GM20000 (cell line): ENCODE data around the gene HOXA6.

Source experiments
- DNase-seq: peaks from one replicate; pipeline ENCODE4 v3.0.0; 2012; ENCODE audit warnings: low spot score
- TF ChIP-seq, protein P1 (sequence below): IDR thresholded peaks from 2 replicates; pipeline ENCODE4 v1.5.1; 2012; ENCODE audit warnings: mild to moderate bottlenecking, control low read depth; ENCODE audit errors: extremely low read depth, missing control alignments

The HOXA6 gene

DNA sequence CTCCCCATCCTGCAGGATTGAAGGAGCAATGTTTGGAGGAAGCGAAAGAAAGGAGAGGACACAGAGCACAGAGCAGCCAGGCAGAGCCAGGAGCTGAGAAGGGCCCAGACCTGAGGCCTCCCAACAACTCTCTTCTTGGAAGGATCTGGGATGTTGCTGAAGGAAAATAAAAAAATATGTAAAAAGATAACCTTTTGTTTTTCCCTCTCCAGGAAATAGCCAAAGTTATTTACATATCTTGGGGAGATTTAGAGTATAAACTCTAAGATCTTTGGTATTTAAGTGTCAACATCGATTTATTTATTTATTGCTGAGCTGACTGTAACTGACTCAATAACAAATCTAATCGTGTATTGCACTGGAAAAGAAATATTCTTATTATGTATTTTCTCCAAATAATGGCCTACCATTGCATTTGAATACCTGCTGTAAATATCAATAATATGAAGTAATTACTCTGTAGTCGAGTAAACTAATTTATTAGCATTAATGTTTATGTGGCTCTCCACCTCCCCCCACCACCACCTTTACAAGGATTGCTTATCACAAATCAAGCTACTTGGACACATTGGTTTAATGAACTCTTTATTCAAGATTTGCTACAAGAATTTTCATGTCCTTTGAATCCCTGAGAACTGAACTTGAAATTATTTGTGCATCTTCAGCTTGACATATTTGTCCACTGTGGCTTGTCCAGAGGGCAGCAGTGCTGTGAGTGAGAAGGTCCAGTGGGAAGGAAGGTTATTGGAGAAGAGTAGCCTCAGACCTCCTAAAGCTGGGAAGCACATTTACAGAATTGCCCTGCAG lies 39.3 kb upstream of the HOXA6 start:
- DNase-seq, result no peak
- TF ChIP-seq, protein P1, sequence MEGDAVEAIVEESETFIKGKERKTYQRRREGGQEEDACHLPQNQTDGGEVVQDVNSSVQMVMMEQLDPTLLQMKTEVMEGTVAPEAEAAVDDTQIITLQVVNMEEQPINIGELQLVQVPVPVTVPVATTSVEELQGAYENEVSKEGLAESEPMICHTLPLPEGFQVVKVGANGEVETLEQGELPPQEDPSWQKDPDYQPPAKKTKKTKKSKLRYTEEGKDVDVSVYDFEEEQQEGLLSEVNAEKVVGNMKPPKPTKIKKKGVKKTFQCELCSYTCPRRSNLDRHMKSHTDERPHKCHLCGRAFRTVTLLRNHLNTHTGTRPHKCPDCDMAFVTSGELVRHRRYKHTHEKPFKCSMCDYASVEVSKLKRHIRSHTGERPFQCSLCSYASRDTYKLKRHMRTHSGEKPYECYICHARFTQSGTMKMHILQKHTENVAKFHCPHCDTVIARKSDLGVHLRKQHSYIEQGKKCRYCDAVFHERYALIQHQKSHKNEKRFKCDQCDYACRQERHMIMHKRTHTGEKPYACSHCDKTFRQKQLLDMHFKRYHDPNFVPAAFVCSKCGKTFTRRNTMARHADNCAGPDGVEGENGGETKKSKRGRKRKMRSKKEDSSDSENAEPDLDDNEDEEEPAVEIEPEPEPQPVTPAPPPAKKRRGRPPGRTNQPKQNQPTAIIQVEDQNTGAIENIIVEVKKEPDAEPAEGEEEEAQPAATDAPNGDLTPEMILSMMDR, result no peak

- no peak for DNase-seq
- TF ChIP-seq, protein P1, result no peak
Measured at GRCh38 chr7:27185854-27186667, 38.5 kb upstream of the HOXA6 start.

DNA sequence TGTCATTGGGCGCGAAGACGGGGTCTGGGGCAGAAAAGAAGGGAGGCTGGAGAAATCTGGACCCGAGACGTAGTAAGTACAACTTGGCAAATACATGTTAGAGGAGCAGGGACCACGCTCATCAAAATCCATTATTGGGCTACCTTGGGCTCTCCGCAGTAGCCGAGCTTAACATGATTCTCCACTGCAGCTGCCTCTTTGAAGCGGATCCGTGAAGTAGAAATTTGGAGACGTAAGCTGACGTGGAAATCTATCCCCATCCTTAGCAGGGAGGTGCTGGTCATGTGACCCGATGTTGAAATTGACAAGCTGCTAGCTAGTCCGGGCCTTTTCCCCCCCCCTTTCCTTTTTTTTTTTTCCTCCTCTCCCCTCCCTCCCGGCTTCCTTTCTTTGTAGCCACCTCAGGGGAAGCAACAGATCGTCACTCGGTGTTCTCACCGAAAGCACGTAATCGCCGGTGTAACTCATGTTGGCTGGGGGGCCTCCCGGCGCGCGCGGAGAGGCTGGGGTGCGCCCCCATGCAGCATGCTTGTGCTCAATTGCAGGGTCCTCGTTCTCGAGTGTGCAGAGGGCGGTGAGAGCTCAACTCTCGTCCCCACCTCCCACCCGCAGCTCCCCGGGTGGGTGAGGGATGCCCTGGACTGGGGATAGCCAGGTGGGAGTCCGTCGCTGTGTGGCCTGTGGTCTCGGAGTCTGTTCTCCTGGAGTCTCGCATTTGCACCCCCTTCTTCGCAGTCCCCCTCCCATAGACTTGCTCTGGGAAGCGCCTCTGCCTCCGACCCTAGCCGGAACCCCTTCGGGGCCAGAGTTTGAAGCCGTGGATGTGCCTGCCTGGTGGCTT lies 37.7 kb upstream of the HOXA6 start, which contains the start of gene HOXA11:
HOXA11 (minus strand) TSS at position 220 of the 841 bp plus-strand sequence; CDS start at position 132, 88 bp downstream.
- no peak for DNase-seq
- TF ChIP-seq, protein P1, result no peak

- no peak for DNase-seq
Measured at GRCh38 chr7:27184337-27185012, 36.9 kb upstream of the HOXA6 start.

GRCh38 chr7:27183682-27184336 lies 36.2 kb upstream of the HOXA6 start:
- DNase-seq, result no peak
- TF ChIP-seq, protein P1, result no peak

More at GRCh38 chr7:27184337-27185012, 36.9 kb upstream of the HOXA6 start:
- TF ChIP-seq, protein P1, result no peak
